ENCODE data around the gene TMEM232.

The TMEM232 gene

GRCh38 chr5:110398951-110399350 is 327.5 kb downstream of the TMEM232 start:
- DNase-seq (ENCODE audit: low spot score): no peak

GRCh38 chr5:110397281-110397680 is 329.2 kb downstream of the TMEM232 start:
- DNase-seq (ENCODE audit: low spot score): no peak

- DNase-seq (ENCODE audit: low spot score): no peak
These were observed 339.7 kb downstream of the TMEM232 start for GRCh38 chr5:110386782-110387181.

- no peak for DNase-seq (ENCODE audit: low spot score)
These were observed 343.2 kb downstream of the TMEM232 start for GRCh38 chr5:110383231-110383630.

GRCh38 chr5:110377943-110378342 is 348.5 kb downstream of the TMEM232 start:
- DNase-seq (ENCODE audit: low spot score): no peak

GRCh38 chr5:110377361-110377760 is 349.1 kb downstream of the TMEM232 start:
- no peak for DNase-seq (ENCODE audit: low spot score)

- no peak for DNase-seq (ENCODE audit: low spot score)
These were observed 350.1 kb downstream of the TMEM232 start for GRCh38 chr5:110376281-110376951.

GRCh38 chr5:110371725-110372041 is 354.8 kb downstream of the TMEM232 start:
- no peak for DNase-seq (ENCODE audit: low spot score)

- no peak for DNase-seq (ENCODE audit: low spot score)
These were observed 355.3 kb downstream of the TMEM232 start for GRCh38 chr5:110371011-110371724.

Data from hematopoietic multipotent progenitor cell treated with erythropoietin and hydrocortisone succinate and interleukin-3 and kit ligand, for 17 days (in vitro differentiated cells).